GM23338 (cell line): ENCODE results near the gene SIRPB2. TPM values are rescaled to one million over a fixed set of nuclear protein-coding genes. Genes with fewer than 3 reads are reported as not detected.

Source experiments
- ATAC-seq: fragments of 200-7000 bp; cut with Tn5 transposase; 3 replicates; pipeline ENCODE4 v1.9.1; 2020
- DNase-seq: peaks from one replicate; pipeline ENCODE4 v3.0.0-alpha.2; 2015; ENCODE audit warnings: low spot score
- H2AFZ ChIP-seq: fragments of 200-600 bp; sonication (generic); 2 replicates; pipeline ENCODE4 v1.8.0; 2016; ENCODE audit warnings: antibody characterized with exemption, mild to moderate bottlenecking, moderate library complexity
- H3F3A ChIP-seq: fragments of 200-600 bp; sonication (generic); replicated peaks from 2 replicates; pipeline ENCODE4 v1.8.0; 2017; ENCODE audit warnings: antibody characterized with exemption, mixed run types, low read depth
- H3K27ac ChIP-seq: fragments of 200-600 bp; sonication (generic); 2 replicates; pipeline ENCODE4 v1.6.1; 2016; ENCODE audit warnings: low read depth
- H3K27me3 ChIP-seq: fragments of 200-600 bp; sonication (generic); 2 replicates; pipeline ENCODE4 v1.8.0; 2016; ENCODE audit warnings: mild to moderate bottlenecking, mixed run types, moderate library complexity; ENCODE audit not compliant: insufficient read depth
- H3K36me3 ChIP-seq: fragments of 200-600 bp; sonication (generic); 2 replicates; pipeline ENCODE4 v1.8.0; 2016; ENCODE audit warnings: mild to moderate bottlenecking; ENCODE audit not compliant: insufficient read depth
- H3K4me1 ChIP-seq: fragments of 200-600 bp; sonication (generic); 2 replicates; pipeline ENCODE4 v1.8.0; 2016; ENCODE audit warnings: mild to moderate bottlenecking, moderate library complexity; ENCODE audit not compliant: insufficient read depth
- H3K4me2 ChIP-seq: fragments of 200-600 bp; sonication (generic); 2 replicates; pipeline ENCODE4 v1.7.1; 2017; ENCODE audit warnings: mixed run types
- H3K4me3 ChIP-seq: fragments of 200-600 bp; sonication (generic); 2 replicates; pipeline ENCODE4 v1.6.1; 2016; ENCODE audit warnings: mixed run types
- H3K79me2 ChIP-seq: fragments of 200-600 bp; sonication (generic); replicated peaks from 2 replicates; pipeline ENCODE4 v1.8.0; 2017; ENCODE audit warnings: mild to moderate bottlenecking; ENCODE audit not compliant: insufficient read depth
- H3K9me2 ChIP-seq: fragments of 200-600 bp; sonication (generic); 2 replicates; pipeline ENCODE4 v1.8.0; 2017; ENCODE audit not compliant: insufficient read depth
- H4K20me1 ChIP-seq: fragments of 200-600 bp; sonication (generic); replicated peaks from 2 replicates; pipeline ENCODE4 v1.8.0; 2017; ENCODE audit warnings: mild to moderate bottlenecking; ENCODE audit not compliant: insufficient read depth
- H3K27ac Mint-ChIP-seq: 2 replicates; pipeline ENCODE4 v1.8.0; 2020; ENCODE audit warnings: inconsistent platforms, mild to moderate bottlenecking, moderate library complexity, mixed read lengths
- H3K27me3 Mint-ChIP-seq: 3 replicates; pipeline ENCODE4 v1.8.0; 2022; ENCODE audit warnings: low read depth, mild to moderate bottlenecking, moderate library complexity, mixed read lengths, inconsistent platforms; ENCODE audit not compliant: insufficient read depth, poor library complexity
- H3K36me3 Mint-ChIP-seq: 3 replicates; pipeline ENCODE4 v1.8.0; 2021; ENCODE audit warnings: low read depth, mild to moderate bottlenecking, inconsistent platforms, moderate library complexity, mixed read lengths
- H3K4me1 Mint-ChIP-seq: 3 replicates; pipeline ENCODE4 v1.8.0; 2020; ENCODE audit warnings: mild to moderate bottlenecking, inconsistent platforms, mixed read lengths
- H3K4me3 Mint-ChIP-seq: 3 replicates; pipeline ENCODE4 v1.8.0; 2021; ENCODE audit warnings: moderate library complexity, mild to moderate bottlenecking, inconsistent platforms, mixed read lengths
- H3K9me3 Mint-ChIP-seq: 3 replicates; pipeline ENCODE4 v1.8.0; 2020; ENCODE audit warnings: moderate library complexity, mild to moderate bottlenecking, inconsistent platforms, mixed read lengths
- ETS1 ChIP-seq: IDR thresholded peaks from 2 replicates; pipeline ENCODE4 v1.6.1; 2016; ENCODE audit warnings: antibody characterized with exemption
- EZH2phosphoT487 ChIP-seq: fragments of 200-600 bp; sonication (generic); IDR thresholded peaks from one replicate; pipeline ENCODE4 v1.8.1; 2018; ENCODE audit warnings: antibody characterized with exemption; ENCODE audit not compliant: unreplicated experiment
- NANOG ChIP-seq: IDR thresholded peaks from 2 replicates; pipeline ENCODE4 v1.6.1; 2016; ENCODE audit warnings: antibody characterized with exemption, borderline replicate concordance
- ZNF114 ChIP-seq: fragments of 250-450 bp; sonication (Bioruptor Pico); IDR thresholded peaks from 2 replicates; pipeline ENCODE4 v1.5.0; 2020; ENCODE audit warnings: mild to moderate bottlenecking, moderate library complexity
- ZNF462 ChIP-seq: fragments of 250-450 bp; sonication (Bioruptor Pico); IDR thresholded peaks from 2 replicates; pipeline ENCODE4 v1.5.0; 2020; ENCODE audit warnings: mild to moderate bottlenecking, moderate library complexity
- polyA plus RNA-seq: library from polyadenylated mRNA; unstranded; fragments of >200 nt; fragmentation: Nextera tagmentation; extraction: Ambion mirVana; gene quantifications from 2 replicates; pipeline ENCODE4 v1.2.1, GENCODE V29; 2016
- total RNA-seq: library from RNA; depleted of rRNA; stranded (reverse); fragments of >200 nt; shearing (Covaris generic); gene quantifications from 2 replicates; pipeline ENCODE4 v1.2.3, GENCODE V29; 2014

SIRPB2 gene
- total and polyA plus RNA-seq, 2 experiments from 2014 or later = 0.29 TPM; not detected in 1

- Mint-ChIP-seq H3K27me3 (peaks cover 5% of the 10 kb centered on the region), H3K27ac (peak overlapping the region; percentile 73), H3K4me1 (peaks cover 49% of the 10 kb centered on the region), H3K9me3 (peaks cover 20% of the 10 kb centered on the region), H3K36me3 (peaks cover 11% of the 10 kb centered on the region; the same call in 2 of the 3 replicates), H3K4me3 (no peak overlapping the region)
- ATAC-seq (peak; percentile 83), DNase-seq (peak; percentile 83)
- Histone ChIP-seq H3K79me2 (no peaks in the 10 kb centered on the region), H2AFZ (no peak overlapping the region), H3K27me3 (no peaks in the 10 kb centered on the region), H3K4me1 (peaks cover 31% of the 10 kb centered on the region), H3F3A (peaks cover 3% of the 10 kb centered on the region; the same call in 1 of the 2 replicates), H3K4me2 (peak overlapping the region; percentile 35), H3K36me3 (no peaks in the 10 kb centered on the region), H4K20me1 (no peaks in the 10 kb centered on the region), H3K9me2 (peaks cover 4% of the 10 kb centered on the region; the same call in 1 of the 2 replicates), H3K27ac (peak overlapping the region; percentile 92), H3K4me3 (no peak overlapping the region)
- peak; percentile 54; the same call in 1 of the 2 replicates for TF ChIP-seq ZNF114 (CRISPR knock-in tag)
- no peak for TF ChIP-seq EZH2phosphoT487
- peak; percentile 99 for TF ChIP-seq ZNF462
- peak; percentile 41; the same call in 1 of the 2 replicates for TF ChIP-seq ETS1
- TF ChIP-seq NANOG = 0 out of 2 replicates have a peak, but pooled peaks have one; percentile 38
Measured at GRCh38 chr20:1427457-1428054, 63.7 kb downstream of the SIRPB2 start.
